PC-9 (cell line): ENCODE data around the gene UBA7.

Experiments
- CTCF ChIP-seq: fragments of 200-600 bp; sonication (generic); conservative IDR thresholded peaks from 2 replicates; pipeline ENCODE4 v1.6.1; 2017; ENCODE audit warnings: mixed run types, antibody characterized with exemption, mild to moderate bottlenecking, moderate library complexity
- EZH2 ChIP-seq: fragments of 200-600 bp; sonication (generic); IDR thresholded peaks from 2 replicates; pipeline ENCODE4 v1.8.0; 2017; ENCODE audit warnings: antibody characterized with exemption, low read depth

GRCh38 chr3:49787536-49787935 lies 26.2 kb downstream of the UBA7 start:
- TF ChIP-seq CTCF (no peak), EZH2 (no peak)
